GM21515 (cell line): Measurements from ENCODE around the gene CDKAL1.
"Not testable (repeated sequence)": the region's sequence is repeated elsewhere in the genome, so short reads cannot be mapped to it uniquely, and the experiment has no call there.

Experiments
- ATAC-seq: cut with Tn5 transposase; IDR thresholded peaks from one replicate; pipeline ENCODE4 v1.9.1; 2021; ENCODE audit not compliant: unreplicated experiment

The CDKAL1 gene

DNA sequence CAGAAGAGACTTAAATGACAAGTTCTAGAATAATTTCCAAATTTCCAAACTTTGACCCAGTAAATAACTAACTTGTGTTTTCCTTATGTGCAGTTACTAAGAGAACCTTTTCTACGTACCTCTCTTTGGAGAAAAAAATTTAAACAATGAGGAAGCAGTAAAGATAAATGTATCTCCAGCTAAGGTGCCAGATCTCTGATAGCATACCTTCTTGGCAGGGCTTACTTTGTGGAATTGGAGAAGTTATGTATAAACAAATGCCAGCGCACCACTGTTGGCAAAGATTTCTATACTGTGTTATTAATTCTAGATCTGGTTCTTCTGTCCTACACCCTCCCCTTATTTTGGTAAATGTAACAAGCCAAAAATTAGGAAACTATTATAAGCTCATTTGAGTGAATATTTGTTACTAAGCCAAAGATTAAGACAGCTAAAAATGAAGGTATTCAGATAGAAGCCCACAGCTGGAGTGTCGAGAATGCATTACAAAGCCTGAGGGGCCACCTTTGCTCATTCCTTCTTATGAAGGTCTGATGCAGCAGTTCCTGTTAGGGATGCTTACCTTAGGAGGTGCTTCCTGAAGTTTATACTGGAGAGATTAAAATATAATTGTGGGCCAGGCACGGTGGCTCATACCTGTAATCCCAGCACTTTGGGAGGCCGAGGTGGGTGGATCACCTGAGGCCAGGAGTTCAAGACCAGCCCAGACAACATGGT, 686.2 kb downstream of the CDKAL1 start:
- ATAC-seq: no peak

- no peak for ATAC-seq
Measured at GRCh38 chr6:21222656-21223055, 688.4 kb downstream of the CDKAL1 start.

- ATAC-seq: no peak
Measured at GRCh38 chr6:21225912-21226311, 691.7 kb downstream of the CDKAL1 start.

GRCh38 chr6:21227486-21227885, 693.2 kb downstream of the CDKAL1 start:
- no peak for ATAC-seq

GRCh38 chr6:21228411-21228810, 694.2 kb downstream of the CDKAL1 start:
- ATAC-seq: no peak

GRCh38 chr6:21228876-21229460, 694.7 kb downstream of the CDKAL1 start:
- ATAC-seq: no peak

DNA sequence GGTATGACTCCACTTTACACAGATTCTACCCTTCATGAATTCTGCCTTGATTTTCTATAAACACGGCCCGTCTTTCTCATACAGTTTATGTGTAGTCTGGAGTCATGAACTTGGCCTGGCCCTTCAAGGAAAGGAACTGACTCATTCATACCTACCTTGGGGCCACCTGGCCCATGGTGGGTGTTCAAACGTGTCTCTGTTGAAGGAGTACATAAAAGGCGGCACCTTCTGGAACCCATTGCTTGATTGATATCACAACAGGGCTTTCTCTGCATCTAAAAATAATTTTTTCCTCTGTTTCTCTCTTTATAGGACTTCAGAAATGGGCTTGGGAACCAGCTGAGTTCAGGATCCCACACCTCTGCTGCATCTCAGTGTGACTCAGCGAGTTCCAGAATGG, 696.3 kb downstream of the CDKAL1 start:
- no peak for ATAC-seq

GRCh38 chr6:21235162-21235561, 700.9 kb downstream of the CDKAL1 start:
- ATAC-seq: no peak

GRCh38 chr6:21238208-21238607, 704.0 kb downstream of the CDKAL1 start:
- no peak for ATAC-seq

- ATAC-seq: no peak
Measured at GRCh38 chr6:21240709-21241108, 706.5 kb downstream of the CDKAL1 start.

DNA sequence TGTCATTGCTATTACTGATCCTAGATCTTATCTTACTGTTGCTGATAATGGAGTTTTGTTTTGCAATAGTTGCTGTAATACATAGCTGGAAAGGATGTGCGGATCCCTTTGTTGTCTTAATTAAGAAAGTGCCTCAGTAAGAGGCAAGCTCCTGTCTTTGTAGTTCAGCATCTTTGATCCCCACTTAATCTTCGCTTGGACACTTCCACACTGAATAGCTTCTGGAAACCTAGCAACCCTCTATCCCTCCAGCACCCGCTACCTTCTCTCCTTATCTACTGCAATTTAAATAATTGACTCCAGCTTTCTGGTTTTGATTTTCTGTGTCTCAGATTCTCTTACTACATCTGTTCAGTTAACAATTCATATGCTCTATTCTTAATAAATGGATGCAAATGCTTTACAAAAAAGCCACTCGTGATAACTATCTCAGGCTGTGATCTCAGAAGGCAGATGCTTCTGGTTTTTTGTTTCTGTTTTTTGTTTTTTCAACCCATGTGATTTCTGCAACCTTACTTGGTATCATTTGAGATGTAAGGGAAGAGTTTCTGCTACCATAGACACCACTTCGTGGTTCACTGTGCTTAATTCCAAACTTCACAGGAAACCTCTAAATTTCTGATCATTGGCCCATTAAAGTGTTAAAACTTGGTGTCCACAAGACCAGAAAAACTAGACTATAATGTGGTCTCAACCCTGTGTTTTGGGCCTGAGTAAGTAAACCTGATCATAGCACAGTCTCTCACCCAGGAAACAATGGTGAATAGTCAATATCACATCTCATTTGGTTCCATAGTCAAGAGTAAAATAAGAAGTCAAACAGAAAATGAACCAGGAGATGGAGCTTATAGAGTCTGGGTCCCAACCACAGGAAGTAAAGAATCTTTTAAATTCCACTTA, 707.2 kb downstream of the CDKAL1 start:
- no peak for ATAC-seq

GRCh38 chr6:21244897-21245470, 710.7 kb downstream of the CDKAL1 start:
- ATAC-seq: no peak

- no peak for ATAC-seq
Measured at GRCh38 chr6:21245488-21245887, 711.2 kb downstream of the CDKAL1 start.

DNA sequence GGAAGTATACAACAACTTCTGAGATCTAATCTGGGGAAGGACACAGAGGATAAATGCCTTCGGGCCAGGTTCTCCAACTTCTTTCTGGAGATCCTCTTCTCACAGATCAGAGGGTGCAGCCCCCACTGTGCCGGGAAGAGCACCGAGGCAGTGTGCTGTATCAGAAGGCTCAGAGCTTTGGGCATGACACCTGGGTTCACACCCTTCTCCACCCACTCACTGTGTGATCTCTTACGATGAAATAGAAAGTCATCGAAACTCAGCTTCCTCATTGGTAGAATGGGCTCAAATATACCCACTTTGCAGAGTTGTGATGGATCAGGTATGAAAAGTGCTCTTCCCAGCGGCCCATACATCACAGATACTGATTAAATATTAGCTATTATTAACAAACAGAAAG, 711.8 kb downstream of the CDKAL1 start:
- ATAC-seq: no peak

DNA sequence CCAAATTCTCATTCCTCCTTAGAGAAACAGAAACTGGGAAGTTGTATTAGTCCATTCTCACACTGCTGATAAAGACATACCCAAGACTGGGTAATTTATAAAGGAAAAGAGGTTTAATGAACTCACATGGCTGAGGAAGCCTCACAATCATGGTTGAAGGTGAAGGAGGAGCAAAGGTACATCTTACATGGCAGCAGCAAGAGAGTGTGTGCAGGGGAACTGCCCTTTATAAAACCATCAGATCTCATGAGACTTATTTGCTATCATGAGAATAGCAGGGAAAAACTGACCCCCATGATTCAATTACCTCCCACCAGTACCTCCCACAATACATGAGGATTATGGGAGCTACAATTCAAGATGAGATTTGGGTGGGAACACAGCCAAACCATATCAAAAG, 720.2 kb downstream of the CDKAL1 start:
- not testable (repeated sequence) for ATAC-seq

GRCh38 chr6:21256197-21256596, 721.9 kb downstream of the CDKAL1 start:
- no peak for ATAC-seq

DNA sequence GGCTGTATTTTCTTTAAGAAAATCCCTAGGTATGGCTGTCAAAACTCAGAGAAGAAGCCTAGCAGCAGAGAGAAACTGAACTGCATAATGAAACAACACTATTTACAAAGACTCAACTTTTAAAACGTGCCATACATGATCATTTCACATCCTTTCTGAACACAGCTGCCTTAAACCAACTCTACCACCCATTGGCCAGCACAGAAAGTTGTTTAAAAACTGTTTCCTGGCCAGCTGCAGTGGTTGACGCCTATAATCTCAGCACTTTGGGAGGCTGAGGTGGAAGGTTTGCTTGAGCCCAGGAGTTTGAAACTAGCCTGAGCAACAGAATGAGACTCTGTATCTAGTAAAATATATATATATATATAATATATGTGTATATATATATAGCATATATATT, 722.9 kb downstream of the CDKAL1 start:
- ATAC-seq: no peak

- ATAC-seq: no peak
Measured at GRCh38 chr6:21258665-21259064, 724.4 kb downstream of the CDKAL1 start.

GRCh38 chr6:21259660-21260059, 725.4 kb downstream of the CDKAL1 start:
- ATAC-seq: no peak

GRCh38 chr6:21262504-21262903, 728.2 kb downstream of the CDKAL1 start:
- no peak for ATAC-seq

GRCh38 chr6:21263531-21264287, 729.5 kb downstream of the CDKAL1 start:
- ATAC-seq: peak; percentile 85
